PC-3 (cell line): ENCODE results near the gene LYPD5.

Experiments
- EZH2 ChIP-seq: fragments of 300-600 bp; sonication (generic); IDR thresholded peaks from one replicate; pipeline ENCODE4 v1.6.1; 2017; ENCODE audit warnings: antibody characterized with exemption, mild to moderate bottlenecking, low read length; ENCODE audit not compliant: unreplicated experiment
- EZH2phosphoT487 ChIP-seq: fragments of 300-600 bp; sonication (generic); IDR thresholded peaks from 2 replicates; pipeline ENCODE4 v1.6.1; 2018; ENCODE audit warnings: mild to moderate bottlenecking, antibody characterized with exemption, low read length, borderline replicate concordance
- TF ChIP-seq, protein P1 (sequence below): fragments of 300-600 bp; sonication (generic); conservative IDR thresholded peaks from 2 replicates; pipeline ENCODE4 v1.5.1; 2017; ENCODE audit warnings: antibody characterized with exemption, low read depth, mild to moderate bottlenecking, low read length

DNA sequence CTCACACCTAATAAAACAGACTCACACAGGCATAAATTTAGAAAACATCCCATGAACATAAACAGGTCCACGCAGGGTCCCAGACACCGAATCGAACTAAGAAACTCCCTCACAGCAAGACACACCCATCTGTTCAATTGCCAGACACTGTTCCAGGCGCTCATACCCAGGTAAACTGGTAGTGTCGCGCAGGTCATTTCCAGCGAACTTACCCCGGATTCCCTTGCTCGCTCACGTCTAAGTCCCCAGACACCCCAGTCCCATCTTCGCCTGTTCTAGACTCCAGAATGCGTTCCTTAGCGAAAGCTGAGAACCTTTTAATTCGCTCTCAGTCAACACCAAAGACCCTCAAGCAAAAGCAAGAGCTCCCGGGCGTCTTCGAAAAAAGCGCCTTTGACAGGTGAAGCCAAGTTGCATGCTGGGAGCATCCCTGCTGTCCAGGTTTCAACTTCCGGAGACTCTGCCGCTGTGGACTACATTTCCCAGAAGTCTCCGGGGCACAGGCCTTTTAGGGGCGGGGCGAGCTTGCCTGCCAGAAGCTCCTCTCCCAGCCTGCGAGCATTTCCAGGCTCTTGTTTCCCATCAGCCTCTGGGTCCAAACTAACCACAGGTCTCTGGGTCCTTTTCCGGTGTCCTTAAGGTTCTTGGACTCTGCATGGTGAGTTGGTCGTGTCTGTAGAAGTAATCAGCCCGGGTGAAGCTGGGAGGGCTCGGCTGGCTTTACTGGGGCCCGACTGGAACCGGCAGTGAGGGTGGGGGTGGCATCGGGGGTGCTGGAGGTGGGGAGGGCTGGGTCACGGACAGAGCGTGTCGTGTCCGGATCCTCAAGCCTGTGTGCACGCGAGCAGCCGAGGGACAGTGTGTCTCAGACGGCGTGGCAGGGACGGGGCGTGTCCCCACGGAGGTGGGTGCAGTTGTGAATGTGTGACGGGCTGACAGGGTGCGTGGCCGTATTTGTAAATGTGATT is 24.8 kb upstream of the LYPD5 start, which contains the start of gene ZNF283:
- TF ChIP-seq EZH2, result no peak
- TF ChIP-seq, protein P1, sequence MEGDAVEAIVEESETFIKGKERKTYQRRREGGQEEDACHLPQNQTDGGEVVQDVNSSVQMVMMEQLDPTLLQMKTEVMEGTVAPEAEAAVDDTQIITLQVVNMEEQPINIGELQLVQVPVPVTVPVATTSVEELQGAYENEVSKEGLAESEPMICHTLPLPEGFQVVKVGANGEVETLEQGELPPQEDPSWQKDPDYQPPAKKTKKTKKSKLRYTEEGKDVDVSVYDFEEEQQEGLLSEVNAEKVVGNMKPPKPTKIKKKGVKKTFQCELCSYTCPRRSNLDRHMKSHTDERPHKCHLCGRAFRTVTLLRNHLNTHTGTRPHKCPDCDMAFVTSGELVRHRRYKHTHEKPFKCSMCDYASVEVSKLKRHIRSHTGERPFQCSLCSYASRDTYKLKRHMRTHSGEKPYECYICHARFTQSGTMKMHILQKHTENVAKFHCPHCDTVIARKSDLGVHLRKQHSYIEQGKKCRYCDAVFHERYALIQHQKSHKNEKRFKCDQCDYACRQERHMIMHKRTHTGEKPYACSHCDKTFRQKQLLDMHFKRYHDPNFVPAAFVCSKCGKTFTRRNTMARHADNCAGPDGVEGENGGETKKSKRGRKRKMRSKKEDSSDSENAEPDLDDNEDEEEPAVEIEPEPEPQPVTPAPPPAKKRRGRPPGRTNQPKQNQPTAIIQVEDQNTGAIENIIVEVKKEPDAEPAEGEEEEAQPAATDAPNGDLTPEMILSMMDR, result no peak
- no peak for TF ChIP-seq EZH2phosphoT487
